ENCODE data around the gene SFXN5. TPM values are rescaled to one million over a fixed set of nuclear protein-coding genes. Genes with fewer than 3 reads are reported as not detected.
A peak's percentile ranks its signal among the peaks of the same experiment; 100 is the strongest.

The SFXN5 gene
- total RNA-seq, 1 donor from 2014 or later: 18.5 TPM

- no peaks in the 10 kb centered on the region for H3K27me3 Mint-ChIP-seq (ENCODE audit: low read depth)
- H3K4me1 Mint-ChIP-seq (ENCODE audit: low read depth): no peaks in the 10 kb centered on the region
- peak; percentile 6 for DNase-seq (ENCODE audit: low spot score)
- no peaks in the 10 kb centered on the region for H3K9me3 Mint-ChIP-seq
- H3K36me3 Mint-ChIP-seq (ENCODE audit: low read depth): no peaks in the 10 kb centered on the region
- H3K4me3 Mint-ChIP-seq (ENCODE audit: low read depth): no peak overlapping the region
- intact Hi-C loops (cut with micrococcal nuclease): loop anchor here (5.0 kb wide), 1 partner anchor 78 kb away; the partner anchor contains the start of gene SFXN5
- H3K27ac Mint-ChIP-seq: no peak overlapping the region
Measured at GRCh38 chr2:72994282-72994990, 77.1 kb downstream of the SFXN5 start.

DNA sequence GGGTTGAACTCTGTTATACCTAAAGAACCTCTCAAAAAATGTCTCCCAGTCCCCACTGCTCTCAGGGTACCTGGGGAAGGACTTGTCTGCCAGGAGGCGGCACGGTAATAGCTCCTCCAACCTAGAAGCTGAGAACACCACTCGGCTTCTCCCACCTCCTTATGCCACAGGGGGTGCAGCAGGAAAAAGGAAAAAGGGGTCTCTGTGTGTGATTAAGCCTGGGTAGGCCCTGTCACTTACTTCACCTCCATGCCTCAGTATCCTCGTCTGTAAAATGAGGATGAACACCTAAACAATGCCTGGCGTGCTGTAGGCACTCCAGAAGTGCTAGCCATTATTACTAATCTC lies 77.6 kb downstream of the SFXN5 start:
- Mint-ChIP-seq H3K27ac (no peak overlapping the region), H3K27me3 (ENCODE audit: low read depth) (no peaks in the 10 kb centered on the region), H3K4me1 (ENCODE audit: low read depth) (no peaks in the 10 kb centered on the region), H3K9me3 (no peaks in the 10 kb centered on the region), H3K4me3 (ENCODE audit: low read depth) (no peak overlapping the region), H3K36me3 (ENCODE audit: low read depth) (no peaks in the 10 kb centered on the region)
- intact Hi-C loops (cut with micrococcal nuclease): loop anchor here (1.0 to 5.0 kb wide), 3 partner anchors 78 to 183 kb away; partner anchors contain the start of gene SFXN5
- DNase-seq (ENCODE audit: low spot score): peak; percentile 1

DNA sequence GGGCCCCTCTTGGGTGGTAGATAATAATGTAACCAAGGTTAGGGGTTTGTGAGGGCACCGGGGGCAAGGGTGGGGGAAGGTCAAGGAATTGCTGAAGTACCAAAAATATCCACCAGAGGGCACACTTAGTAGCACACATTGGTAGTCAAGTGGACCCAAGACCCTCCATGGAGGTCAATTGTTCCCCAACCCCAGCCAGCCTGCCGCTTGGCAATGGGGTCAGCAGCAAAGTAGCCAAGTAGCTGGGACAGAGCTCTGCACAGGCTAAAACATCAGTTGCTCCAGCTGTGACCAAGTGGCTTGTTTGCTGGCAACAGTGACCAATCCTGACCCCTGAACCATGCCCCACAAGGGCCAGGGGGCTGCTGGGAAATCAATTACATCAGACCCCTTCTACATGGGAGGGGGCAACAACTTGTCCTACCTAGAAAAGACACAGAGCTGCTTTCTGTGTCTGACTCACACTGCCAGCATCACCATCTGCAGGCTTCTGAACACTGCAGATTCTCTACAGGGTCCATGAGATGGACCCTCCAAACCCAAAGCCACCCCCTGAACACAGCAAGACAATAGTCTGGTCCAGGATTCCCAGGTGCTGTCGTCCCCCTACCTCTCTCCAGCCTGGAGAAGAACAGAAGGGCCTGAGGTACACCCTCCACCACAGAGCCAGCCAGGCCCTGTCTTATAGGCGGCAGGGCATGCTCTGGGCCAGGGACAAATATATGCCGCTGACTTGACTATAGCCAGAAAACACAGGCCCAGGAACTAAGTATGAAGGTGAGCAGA lies 78.2 kb downstream of the SFXN5 start:
- no peaks in the 10 kb centered on the region for H3K27me3 Mint-ChIP-seq (ENCODE audit: low read depth)
- H3K4me1 Mint-ChIP-seq (ENCODE audit: low read depth): no peaks in the 10 kb centered on the region
- DNase-seq (ENCODE audit: low spot score): peak; percentile 21
- no peak overlapping the region for H3K27ac Mint-ChIP-seq
- intact Hi-C loops (cut with micrococcal nuclease): loop anchor here (1.0 to 5.0 kb wide), 3 partner anchors 79 to 184 kb away; partner anchors contain the start of gene SFXN5
- H3K9me3 Mint-ChIP-seq: no peaks in the 10 kb centered on the region
- no peaks in the 10 kb centered on the region for H3K36me3 Mint-ChIP-seq (ENCODE audit: low read depth)
- H3K4me3 Mint-ChIP-seq (ENCODE audit: low read depth): no peak overlapping the region

- intact Hi-C loops (cut with micrococcal nuclease): loop anchor here (1.0 to 5.0 kb wide), 3 partner anchors 80 to 185 kb away; partner anchors contain the start of gene SFXN5
- Mint-ChIP-seq H3K9me3 (no peaks in the 10 kb centered on the region), H3K27ac (no peak overlapping the region), H3K4me1 (ENCODE audit: low read depth) (no peaks in the 10 kb centered on the region), H3K27me3 (ENCODE audit: low read depth) (no peaks in the 10 kb centered on the region), H3K4me3 (ENCODE audit: low read depth) (no peak overlapping the region), H3K36me3 (ENCODE audit: low read depth) (no peaks in the 10 kb centered on the region)
- DNase-seq (ENCODE audit: low spot score): no peak
Measured at GRCh38 chr2:72992734-72993102, 78.8 kb downstream of the SFXN5 start.

GRCh38 chr2:72991980-72992733 lies 79.4 kb downstream of the SFXN5 start:
- Mint-ChIP-seq H3K36me3 (ENCODE audit: low read depth) (no peaks in the 10 kb centered on the region), H3K27me3 (ENCODE audit: low read depth) (no peaks in the 10 kb centered on the region), H3K27ac (no peak overlapping the region), H3K4me1 (ENCODE audit: low read depth) (no peaks in the 10 kb centered on the region), H3K9me3 (no peaks in the 10 kb centered on the region), H3K4me3 (ENCODE audit: low read depth) (no peak overlapping the region)
- intact Hi-C loops (cut with micrococcal nuclease): loop anchor here (2.0 to 5.0 kb wide), 2 partner anchors 80 to 171 kb away; partner anchors contain the start of gene SFXN5
- DNase-seq (ENCODE audit: low spot score): no peak

DNA sequence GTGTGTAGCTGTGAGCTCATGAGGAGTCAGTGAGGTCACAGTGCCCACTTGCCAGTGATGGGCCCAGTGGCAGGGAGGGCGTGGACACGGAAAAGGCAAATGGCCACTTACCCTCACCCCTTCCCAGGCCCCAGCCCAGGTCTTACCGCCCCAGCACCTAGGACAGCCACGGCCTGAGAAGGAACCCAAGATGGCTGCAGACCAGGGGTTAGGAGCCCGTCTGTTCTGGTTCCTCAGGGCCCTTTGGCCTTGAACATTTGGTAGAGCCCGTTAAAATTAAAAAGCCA lies 80.1 kb downstream of the SFXN5 start:
- Mint-ChIP-seq H3K4me1 (ENCODE audit: low read depth) (no peaks in the 10 kb centered on the region), H3K36me3 (ENCODE audit: low read depth) (no peaks in the 10 kb centered on the region), H3K9me3 (no peaks in the 10 kb centered on the region), H3K4me3 (ENCODE audit: low read depth) (no peak overlapping the region), H3K27me3 (ENCODE audit: low read depth) (no peaks in the 10 kb centered on the region), H3K27ac (no peak overlapping the region)
- intact Hi-C loops (cut with micrococcal nuclease): loop anchor here (5.0 kb wide), 1 partner anchor 81 kb away; the partner anchor contains the start of gene SFXN5
- no peak for DNase-seq (ENCODE audit: low spot score)

DNA sequence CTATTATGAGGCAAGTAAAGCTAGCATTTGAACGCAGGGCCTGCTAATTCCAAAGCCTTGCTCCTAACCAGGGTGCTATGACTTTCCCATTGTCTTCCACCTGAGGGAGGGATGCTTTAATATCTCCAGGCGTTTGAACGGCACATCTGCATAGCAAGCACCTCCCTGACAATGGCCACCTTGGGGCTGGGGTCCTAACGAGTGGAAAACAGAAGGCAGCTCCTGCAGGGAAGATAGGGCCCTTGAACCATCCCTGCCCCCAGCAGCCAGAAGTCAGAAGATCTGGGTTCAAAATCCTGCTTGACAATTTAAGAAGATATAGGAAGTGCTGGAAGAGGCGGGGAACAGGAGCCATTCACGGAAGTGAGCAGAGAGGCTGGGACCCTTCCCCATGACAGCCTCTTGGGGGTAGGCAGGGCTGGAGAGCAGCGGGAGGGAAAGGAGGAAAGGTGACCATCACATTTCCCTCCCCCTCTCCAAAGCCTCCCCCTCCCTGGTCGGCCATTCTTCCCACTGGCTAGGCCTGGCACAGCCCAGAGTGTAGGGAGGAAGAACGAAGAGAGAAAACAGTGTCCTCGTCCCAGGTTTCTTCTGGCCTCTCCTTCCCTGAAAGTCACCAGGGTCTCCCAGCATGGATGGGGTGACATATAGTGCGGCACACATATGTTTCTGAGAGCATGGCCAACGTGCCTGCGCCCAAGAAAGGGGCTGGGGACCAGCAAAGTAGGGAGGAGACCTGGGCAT lies 80.6 kb downstream of the SFXN5 start:
- no peak overlapping the region for H3K4me3 Mint-ChIP-seq (ENCODE audit: low read depth)
- no peak overlapping the region for H3K27ac Mint-ChIP-seq
- DNase-seq (ENCODE audit: low spot score): no peak
- H3K9me3 Mint-ChIP-seq: no peaks in the 10 kb centered on the region
- H3K4me1 Mint-ChIP-seq (ENCODE audit: low read depth): no peaks in the 10 kb centered on the region
- intact Hi-C loops (cut with micrococcal nuclease): loop anchor here (5.0 kb wide), 1 partner anchor 81 kb away; the partner anchor contains the start of gene SFXN5
- H3K36me3 Mint-ChIP-seq (ENCODE audit: low read depth): no peaks in the 10 kb centered on the region
- no peaks in the 10 kb centered on the region for H3K27me3 Mint-ChIP-seq (ENCODE audit: low read depth)

- H3K36me3 Mint-ChIP-seq (ENCODE audit: low read depth): no peaks in the 10 kb centered on the region
- H3K4me1 Mint-ChIP-seq (ENCODE audit: low read depth): no peaks in the 10 kb centered on the region
- intact Hi-C loops (cut with micrococcal nuclease): loop anchor here (5.0 kb wide), 1 partner anchor 82 kb away; the partner anchor contains the start of gene SFXN5
- DNase-seq (ENCODE audit: low spot score): no peak
- no peak overlapping the region for H3K4me3 Mint-ChIP-seq (ENCODE audit: low read depth)
- H3K27ac Mint-ChIP-seq: no peak overlapping the region
- no peaks in the 10 kb centered on the region for H3K9me3 Mint-ChIP-seq
- H3K27me3 Mint-ChIP-seq (ENCODE audit: low read depth): no peaks in the 10 kb centered on the region
Measured at GRCh38 chr2:72989770-72990556, 81.5 kb downstream of the SFXN5 start.

DNA sequence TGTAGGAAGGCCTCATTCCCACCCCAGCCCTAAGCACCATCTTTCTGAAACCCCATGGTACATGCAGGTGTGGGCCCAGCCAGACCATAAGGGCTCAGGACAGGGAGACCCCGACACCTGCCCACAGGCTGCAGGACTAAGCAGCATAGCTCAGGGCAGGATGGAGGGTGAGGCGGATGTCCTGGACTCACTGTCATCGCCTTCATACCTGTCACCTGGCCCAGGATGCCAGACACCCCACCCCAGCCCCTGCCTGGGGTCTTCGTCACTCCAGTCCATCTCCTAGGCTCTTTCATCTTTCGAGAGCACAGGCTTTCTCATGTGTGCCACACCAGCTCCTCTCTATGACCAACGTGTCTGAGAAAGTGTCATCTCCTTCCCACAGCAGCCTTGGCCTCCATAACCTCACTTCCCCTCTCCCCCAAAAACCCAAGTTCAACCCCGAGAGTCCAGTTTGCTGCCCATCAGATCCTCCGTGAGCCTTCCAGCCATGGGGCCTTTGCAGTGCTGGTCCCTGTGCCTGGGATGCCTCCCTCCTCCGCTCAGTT lies 82.7 kb downstream of the SFXN5 start:
- Mint-ChIP-seq H3K4me3 (ENCODE audit: low read depth) (no peak overlapping the region), H3K36me3 (ENCODE audit: low read depth) (no peaks in the 10 kb centered on the region), H3K9me3 (no peaks in the 10 kb centered on the region), H3K27me3 (ENCODE audit: low read depth) (no peaks in the 10 kb centered on the region), H3K4me1 (ENCODE audit: low read depth) (no peaks in the 10 kb centered on the region), H3K27ac (no peak overlapping the region)
- no peak for DNase-seq (ENCODE audit: low spot score)
- intact Hi-C loops (cut with micrococcal nuclease): no loop called here

- H3K4me1 Mint-ChIP-seq (ENCODE audit: low read depth): no peaks in the 10 kb centered on the region
- intact Hi-C loops (cut with micrococcal nuclease): no loop called here
- no peak for DNase-seq (ENCODE audit: low spot score)
- no peaks in the 10 kb centered on the region for H3K27me3 Mint-ChIP-seq (ENCODE audit: low read depth)
- no peak overlapping the region for H3K4me3 Mint-ChIP-seq (ENCODE audit: low read depth)
- no peak overlapping the region for H3K27ac Mint-ChIP-seq
- H3K9me3 Mint-ChIP-seq: no peaks in the 10 kb centered on the region
- no peaks in the 10 kb centered on the region for H3K36me3 Mint-ChIP-seq (ENCODE audit: low read depth)
Measured at GRCh38 chr2:72988041-72988440, 83.5 kb downstream of the SFXN5 start.

DNA sequence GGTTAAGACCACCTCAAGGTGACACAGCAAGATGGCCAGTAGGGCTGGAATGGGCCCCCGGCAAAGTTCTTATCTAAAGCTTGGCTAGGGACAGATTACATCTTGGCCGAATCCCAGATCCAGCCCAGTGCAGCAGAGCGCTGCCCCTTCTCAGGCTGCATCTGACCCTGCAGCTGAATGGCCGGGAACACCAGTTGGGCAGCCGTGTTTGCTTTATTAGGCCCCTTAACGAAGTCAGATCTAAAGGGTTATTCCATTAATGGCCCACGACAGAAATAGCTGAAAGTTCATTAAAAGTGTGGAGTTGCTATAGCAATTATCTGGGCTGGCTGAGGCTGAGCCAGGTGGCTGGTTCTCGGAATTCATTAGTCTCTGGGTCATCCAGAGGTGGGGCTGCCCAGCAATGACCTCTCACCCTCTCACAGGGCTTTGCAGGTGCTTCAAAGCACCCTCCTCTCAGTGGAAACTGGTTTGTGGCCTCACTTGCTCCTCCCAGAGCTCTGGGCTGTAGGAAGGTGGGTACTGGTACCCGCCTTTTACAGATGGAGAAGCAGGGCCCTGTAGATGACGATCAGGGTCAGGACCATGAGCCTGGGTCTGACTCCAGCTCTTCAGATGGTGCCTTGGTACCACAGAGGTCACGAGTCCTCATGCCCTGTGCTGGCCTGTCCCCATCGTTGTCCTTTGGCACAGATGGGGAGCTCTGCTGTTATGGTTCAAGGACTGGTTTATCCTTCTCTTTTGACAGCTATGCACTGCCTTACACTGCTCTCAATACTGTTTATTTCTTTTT lies 85.4 kb downstream of the SFXN5 start:
- Mint-ChIP-seq H3K4me3 (ENCODE audit: low read depth) (no peak overlapping the region), H3K27me3 (ENCODE audit: low read depth) (no peaks in the 10 kb centered on the region), H3K36me3 (ENCODE audit: low read depth) (no peaks in the 10 kb centered on the region), H3K4me1 (ENCODE audit: low read depth) (no peaks in the 10 kb centered on the region), H3K27ac (no peak overlapping the region), H3K9me3 (no peaks in the 10 kb centered on the region)
- DNase-seq (ENCODE audit: low spot score): no peak
- intact Hi-C loops (cut with micrococcal nuclease): no loop called here

All from activated T-helper 2 cell treated with anti-CD3 and anti-CD28 coated beads, Interferon-gamma antibody, Interleukin-2, Interleukin-4, amounts not matched to agents 10 μg/mL and 5 μg/mL and 100 μg/mL, durations not matched to agents 14 hours and 24 hours and 36 hours (primary cell).